Left ventricle myocardium inferior (tissue), 1 donor: ENCODE data around the gene CLPTM1. TPM values are rescaled to one million over a fixed set of nuclear protein-coding genes. Genes with fewer than 3 reads are reported as not detected.

Source experiments
- DNase-seq: peaks from one replicate; pipeline ENCODE4 v3.0.0-alpha.2; 2020
- H3K27ac ChIP-seq: fragments of 200-600 bp; replicated peaks from 2 replicates; pipeline ENCODE4 v1.8.0; 2021
- H3K27me3 ChIP-seq: fragments of 200-600 bp; 2 replicates; pipeline ENCODE4 v1.8.0; 2021; ENCODE audit warnings: low read depth
- H3K36me3 ChIP-seq: fragments of 200-600 bp; 2 replicates; pipeline ENCODE4 v1.8.0; 2021
- H3K4me1 ChIP-seq: fragments of 200-600 bp; 2 replicates; pipeline ENCODE4 v1.8.0; 2021
- H3K4me3 ChIP-seq: fragments of 200-600 bp; 2 replicates; pipeline ENCODE4 v1.8.0; 2021; ENCODE audit warnings: mild to moderate bottlenecking, moderate library complexity
- H3K9me3 ChIP-seq: fragments of 200-600 bp; replicated peaks from 2 replicates; pipeline ENCODE4 v1.8.0; 2021
- intact Hi-C: fragments of 100-400 bp; cut with micrococcal nuclease; formaldehyde crosslinking; loops from one replicate; pipeline ENCODE4 v1.11.0; 2022
- long read RNA-seq: library from polyadenylated mRNA; unstranded; transcript quantifications from one replicate; pipeline ENCODE4 v2.0.0, GENCODE V29; 2021
- total RNA-seq: library from RNA; stranded (reverse); fragmentation: NEBNext Ultra II Directional; extraction: Animal tissue kit (Norgen Biotek cat#: 25700); gene quantifications from one replicate; pipeline ENCODE4 v1.2.1, GENCODE V29; 2021
- TF ChIP-seq, protein P1 (sequence below): fragments of 200-600 bp; IDR thresholded peaks from 2 replicates; pipeline ENCODE4 v1.8.0; 2021; ENCODE audit warnings: antibody characterized with exemption, mild to moderate bottlenecking, borderline replicate concordance
- donor health status: DM: no; HTN: yes; CAD: no; lungs with severe emphysema.

Gene CLPTM1
- 89.3 TPM for total RNA-seq
- long read RNA-seq, transcript CLPTM1-201 (14 exons, 2,604 nt), result major isoform, 212 of 251 reads
- long read RNA-seq, partial matches to known transcripts, result 29 of 251 reads
- long read RNA-seq, other reads (novel, unspliced or antisense), result 10 of 251 reads

DNA sequence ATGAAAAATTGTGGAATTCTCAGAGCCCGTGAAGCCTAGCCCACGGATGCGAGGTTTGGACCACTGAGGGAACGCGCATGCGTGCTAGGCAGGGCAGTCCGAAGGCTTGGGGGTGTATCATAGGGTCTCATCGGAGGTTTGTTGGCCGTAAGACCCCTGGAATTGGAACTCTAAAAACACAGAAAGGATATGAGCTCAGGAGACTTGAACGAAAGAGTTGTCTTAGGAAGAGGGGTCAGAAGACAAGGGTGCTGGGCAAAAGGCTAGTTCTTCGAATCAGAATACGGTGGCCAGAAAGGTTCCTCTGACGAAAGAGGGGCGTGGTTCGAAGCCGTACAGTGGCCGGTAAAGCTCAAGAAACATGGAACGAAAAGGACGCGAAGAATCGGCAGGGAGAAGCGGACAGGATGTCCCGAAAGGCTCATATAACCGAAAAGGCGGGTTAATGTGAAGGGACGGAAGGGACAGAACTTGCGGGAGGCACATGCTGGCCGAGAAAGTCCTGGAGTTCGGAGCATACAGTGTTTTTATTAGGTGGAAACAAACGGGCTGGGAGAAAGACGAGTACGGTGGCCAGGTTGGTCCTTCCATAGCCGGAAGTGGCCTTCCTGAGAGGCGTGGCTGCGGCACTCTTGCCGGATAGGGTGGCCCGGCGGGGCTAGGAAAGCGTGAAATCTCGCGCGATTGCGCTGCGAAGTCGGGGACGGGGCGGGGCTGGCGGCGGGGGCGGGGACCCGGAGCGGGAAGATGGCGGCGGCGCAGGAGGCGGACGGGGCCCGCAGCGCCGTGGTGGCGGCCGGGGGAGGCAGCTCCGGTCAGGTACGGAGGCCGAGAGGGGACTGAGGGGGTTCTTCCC is at the start of gene CLPTM1:
Gene CLPTM1 (plus strand): TSS at position 732 of the 856 bp plus-strand sequence. CDS start 16 bp downstream, at position 748.
- no peaks in the 10 kb centered on the region for H3K9me3 ChIP-seq
- TF ChIP-seq, protein P1, sequence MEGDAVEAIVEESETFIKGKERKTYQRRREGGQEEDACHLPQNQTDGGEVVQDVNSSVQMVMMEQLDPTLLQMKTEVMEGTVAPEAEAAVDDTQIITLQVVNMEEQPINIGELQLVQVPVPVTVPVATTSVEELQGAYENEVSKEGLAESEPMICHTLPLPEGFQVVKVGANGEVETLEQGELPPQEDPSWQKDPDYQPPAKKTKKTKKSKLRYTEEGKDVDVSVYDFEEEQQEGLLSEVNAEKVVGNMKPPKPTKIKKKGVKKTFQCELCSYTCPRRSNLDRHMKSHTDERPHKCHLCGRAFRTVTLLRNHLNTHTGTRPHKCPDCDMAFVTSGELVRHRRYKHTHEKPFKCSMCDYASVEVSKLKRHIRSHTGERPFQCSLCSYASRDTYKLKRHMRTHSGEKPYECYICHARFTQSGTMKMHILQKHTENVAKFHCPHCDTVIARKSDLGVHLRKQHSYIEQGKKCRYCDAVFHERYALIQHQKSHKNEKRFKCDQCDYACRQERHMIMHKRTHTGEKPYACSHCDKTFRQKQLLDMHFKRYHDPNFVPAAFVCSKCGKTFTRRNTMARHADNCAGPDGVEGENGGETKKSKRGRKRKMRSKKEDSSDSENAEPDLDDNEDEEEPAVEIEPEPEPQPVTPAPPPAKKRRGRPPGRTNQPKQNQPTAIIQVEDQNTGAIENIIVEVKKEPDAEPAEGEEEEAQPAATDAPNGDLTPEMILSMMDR, result no peak
- H3K27ac ChIP-seq, result peak within 1 kb of the TSS; percentile 99
- DNase-seq, result peak; percentile 97
- intact Hi-C loops, result loop anchor here (5.0 kb wide), 1 partner anchor 53 kb away; no protein-coding TSS in a partner anchor
- H3K36me3 ChIP-seq, result peaks cover 8% of the 10 kb centered on the region
- H3K27me3 ChIP-seq, result no peaks in the 10 kb centered on the region
- H3K4me3 ChIP-seq, result peak within 1 kb of the TSS; percentile 95
- H3K4me1 ChIP-seq, result peaks cover 75% of the 10 kb centered on the region

GRCh38 chr19:44905437-44906160 is 49.6 kb upstream of the CLPTM1 start, which contains the start of gene APOE:
Gene APOE (plus strand): TSS chr19:44905796. CDS start chr19:44906625, 829 bp downstream.
- TF ChIP-seq, protein P1, result no peak
- peaks cover 29% of the 10 kb centered on the region for H3K4me1 ChIP-seq
- intact Hi-C loops, result no loop called here
- H3K9me3 ChIP-seq, result no peaks in the 10 kb centered on the region
- no peak within 1 kb of the TSS for H3K27ac ChIP-seq
- no peak for DNase-seq
- H3K4me3 ChIP-seq, result peak within 1 kb of the TSS; percentile 36
- H3K36me3 ChIP-seq, result peaks cover 26% of the 10 kb centered on the region
- peaks cover 42% of the 10 kb centered on the region for H3K27me3 ChIP-seq

DNA sequence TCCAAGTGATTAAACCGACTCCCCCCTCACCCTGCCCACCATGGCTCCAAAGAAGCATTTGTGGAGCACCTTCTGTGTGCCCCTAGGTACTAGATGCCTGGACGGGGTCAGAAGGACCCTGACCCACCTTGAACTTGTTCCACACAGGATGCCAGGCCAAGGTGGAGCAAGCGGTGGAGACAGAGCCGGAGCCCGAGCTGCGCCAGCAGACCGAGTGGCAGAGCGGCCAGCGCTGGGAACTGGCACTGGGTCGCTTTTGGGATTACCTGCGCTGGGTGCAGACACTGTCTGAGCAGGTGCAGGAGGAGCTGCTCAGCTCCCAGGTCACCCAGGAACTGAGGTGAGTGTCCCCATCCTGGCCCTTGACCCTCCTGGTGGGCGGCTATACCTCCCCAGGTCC is 47.6 kb upstream of the CLPTM1 start:
- intact Hi-C loops, result no loop called here
- Histone ChIP-seq H3K9me3 (no peaks in the 10 kb centered on the region), H3K27me3 (peaks cover 60% of the 10 kb centered on the region), H3K36me3 (peaks cover 6% of the 10 kb centered on the region), H3K4me3 (no peak overlapping the region), H3K27ac (no peak overlapping the region), H3K4me1 (peaks cover 39% of the 10 kb centered on the region)
- TF ChIP-seq, protein P1, result no peak
- DNase-seq, result no peak

- intact Hi-C loops, result no loop called here
- no peak for DNase-seq
- Histone ChIP-seq H3K27me3 (peaks cover 67% of the 10 kb centered on the region), H3K9me3 (no peaks in the 10 kb centered on the region), H3K4me3 (no peak overlapping the region), H3K27ac (no peak overlapping the region), H3K4me1 (peaks cover 39% of the 10 kb centered on the region), H3K36me3 (no peaks in the 10 kb centered on the region)
- TF ChIP-seq, protein P1, result no peak
Measured at GRCh38 chr19:44908074-44908835, 46.9 kb upstream of the CLPTM1 start.

DNA sequence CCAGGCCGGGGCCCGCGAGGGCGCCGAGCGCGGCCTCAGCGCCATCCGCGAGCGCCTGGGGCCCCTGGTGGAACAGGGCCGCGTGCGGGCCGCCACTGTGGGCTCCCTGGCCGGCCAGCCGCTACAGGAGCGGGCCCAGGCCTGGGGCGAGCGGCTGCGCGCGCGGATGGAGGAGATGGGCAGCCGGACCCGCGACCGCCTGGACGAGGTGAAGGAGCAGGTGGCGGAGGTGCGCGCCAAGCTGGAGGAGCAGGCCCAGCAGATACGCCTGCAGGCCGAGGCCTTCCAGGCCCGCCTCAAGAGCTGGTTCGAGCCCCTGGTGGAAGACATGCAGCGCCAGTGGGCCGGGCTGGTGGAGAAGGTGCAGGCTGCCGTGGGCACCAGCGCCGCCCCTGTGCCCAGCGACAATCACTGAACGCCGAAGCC is 46.3 kb upstream of the CLPTM1 start:
- Histone ChIP-seq H3K36me3 (no peaks in the 10 kb centered on the region), H3K4me3 (no peak overlapping the region), H3K27me3 (peaks cover 67% of the 10 kb centered on the region), H3K4me1 (peaks cover 35% of the 10 kb centered on the region), H3K9me3 (no peaks in the 10 kb centered on the region), H3K27ac (no peak overlapping the region)
- TF ChIP-seq, protein P1, result no peak
- intact Hi-C loops, result no loop called here
- DNase-seq, result no peak
